ENCODE measurements around the gene FCRLB. TPM values are rescaled to one million over a fixed set of nuclear protein-coding genes. Genes with fewer than 3 reads are reported as not detected.

Gene FCRLB
- total and polyA plus RNA-seq, 9 of the 15 experiments (the other 6 are each of a cell fraction or from before 2014, with no cell fraction given) = 0.20 to 4.6 (median 1.3) TPM

DNA sequence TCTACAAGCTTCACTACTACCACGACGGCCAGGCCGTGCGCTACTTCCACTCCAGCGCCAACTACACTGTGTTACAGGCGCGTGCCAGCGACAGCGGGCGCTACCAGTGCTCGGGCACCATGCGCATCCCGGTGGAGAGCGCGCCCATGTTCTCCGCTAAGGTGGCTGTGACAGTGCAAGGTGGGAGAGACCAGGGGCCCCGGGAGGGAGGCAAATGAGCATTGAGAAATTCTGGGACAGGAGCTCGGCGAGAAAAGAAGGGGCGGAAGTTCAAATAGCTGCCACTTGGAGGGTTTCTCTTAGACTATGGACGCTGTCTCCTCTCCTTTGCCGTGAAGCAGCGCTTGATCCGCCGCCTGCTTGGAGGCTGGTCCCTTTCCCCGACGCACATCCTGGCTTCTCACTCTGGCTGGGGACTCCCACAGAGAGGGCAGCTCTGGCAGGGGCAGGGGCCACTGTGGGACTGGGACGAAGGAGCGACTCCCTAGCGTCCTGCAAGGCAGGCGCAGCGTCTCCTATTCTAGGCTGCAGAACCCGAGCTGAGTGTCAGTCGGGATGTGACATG lies 4.6 kb downstream of the FCRLB start (continued):
- TF ChIP-seq, protein P1, sequence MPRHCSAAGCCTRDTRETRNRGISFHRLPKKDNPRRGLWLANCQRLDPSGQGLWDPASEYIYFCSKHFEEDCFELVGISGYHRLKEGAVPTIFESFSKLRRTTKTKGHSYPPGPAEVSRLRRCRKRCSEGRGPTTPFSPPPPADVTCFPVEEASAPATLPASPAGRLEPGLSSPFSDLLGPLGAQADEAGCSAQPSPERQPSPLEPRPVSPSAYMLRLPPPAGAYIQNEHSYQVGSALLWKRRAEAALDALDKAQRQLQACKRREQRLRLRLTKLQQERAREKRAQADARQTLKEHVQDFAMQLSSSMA (CRISPR knock-in tag; IDR thresholded peaks at IDR 0.05) = no peak
- no peak for TF ChIP-seq ZC3H11A (IDR thresholded peaks at IDR 0.05; ENCODE audit: low read depth, low read length)
- TF ChIP-seq CTCF (IDR thresholded peaks at IDR 0.05 in 2 of 3, conservative IDR thresholded peaks at IDR 0.05 in 1 of 3; ENCODE audit: insufficient read depth in 2 of 3, low read depth in 1 of 3, low read length in 3 of 3) = peak; percentile 23 to 41 (median 29); a peak in 3 of 6 replicates
- peak; percentile 98 for TF ChIP-seq ZBTB33 (CRISPR knock-in tag; IDR thresholded peaks at IDR 0.05)
- TF ChIP-seq GTF3C2 (IDR thresholded peaks at IDR 0.05; ENCODE audit: borderline replicate concordance, extremely low read depth, insufficient read length) = no peak
- TF ChIP-seq GTF2E2 (tag; IDR thresholded peaks at IDR 0.05) = no peak
- TF ChIP-seq NFIC (IDR thresholded peaks at IDR 0.05) = no peak
- TF ChIP-seq, protein P2, sequence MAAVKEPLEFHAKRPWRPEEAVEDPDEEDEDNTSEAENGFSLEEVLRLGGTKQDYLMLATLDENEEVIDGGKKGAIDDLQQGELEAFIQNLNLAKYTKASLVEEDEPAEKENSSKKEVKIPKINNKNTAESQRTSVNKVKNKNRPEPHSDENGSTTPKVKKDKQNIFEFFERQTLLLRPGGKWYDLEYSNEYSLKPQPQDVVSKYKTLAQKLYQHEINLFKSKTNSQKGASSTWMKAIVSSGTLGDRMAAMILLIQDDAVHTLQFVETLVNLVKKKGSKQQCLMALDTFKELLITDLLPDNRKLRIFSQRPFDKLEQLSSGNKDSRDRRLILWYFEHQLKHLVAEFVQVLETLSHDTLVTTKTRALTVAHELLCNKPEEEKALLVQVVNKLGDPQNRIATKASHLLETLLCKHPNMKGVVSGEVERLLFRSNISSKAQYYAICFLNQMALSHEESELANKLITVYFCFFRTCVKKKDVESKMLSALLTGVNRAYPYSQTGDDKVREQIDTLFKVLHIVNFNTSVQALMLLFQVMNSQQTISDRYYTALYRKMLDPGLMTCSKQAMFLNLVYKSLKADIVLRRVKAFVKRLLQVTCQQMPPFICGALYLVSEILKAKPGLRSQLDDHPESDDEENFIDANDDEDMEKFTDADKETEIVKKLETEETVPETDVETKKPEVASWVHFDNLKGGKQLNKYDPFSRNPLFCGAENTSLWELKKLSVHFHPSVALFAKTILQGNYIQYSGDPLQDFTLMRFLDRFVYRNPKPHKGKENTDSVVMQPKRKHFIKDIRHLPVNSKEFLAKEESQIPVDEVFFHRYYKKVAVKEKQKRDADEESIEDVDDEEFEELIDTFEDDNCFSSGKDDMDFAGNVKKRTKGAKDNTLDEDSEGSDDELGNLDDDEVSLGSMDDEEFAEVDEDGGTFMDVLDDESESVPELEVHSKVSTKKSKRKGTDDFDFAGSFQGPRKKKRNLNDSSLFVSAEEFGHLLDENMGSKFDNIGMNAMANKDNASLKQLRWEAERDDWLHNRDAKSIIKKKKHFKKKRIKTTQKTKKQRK (IDR thresholded peaks at IDR 0.05; ENCODE audit: borderline replicate concordance, low read depth, low read length) = no peak
- peak; percentile 18; the same call in 1 of the 2 replicates for TF ChIP-seq ZNF239 (CRISPR knock-in tag; IDR thresholded peaks at IDR 0.05)
- no peak for TF ChIP-seq SNRNP70 (optimal IDR thresholded peaks at IDR 0.05; ENCODE audit: low read depth, low read length)
- peak; percentile 90 for TF ChIP-seq ZNF740 (CRISPR knock-in tag; IDR thresholded peaks at IDR 0.05)
- 0 out of 4 replicates have a peak, but pooled peaks of 1 of the 2 experiments have one; percentile 23 for TF ChIP-seq ZNF740 (tag; IDR thresholded peaks at IDR 0.05)
- no peak for TF ChIP-seq ZEB2 (IDR thresholded peaks at IDR 0.05)
- TF ChIP-seq RBBP5 (IDR thresholded peaks at IDR 0.05; ENCODE audit: borderline replicate concordance, insufficient read depth, low read length, poor library complexity, severe bottlenecking) = peak; percentile 50

Measured in K562 (cell line).